HL-60 (cell line): ENCODE data around the gene TUBB2A.
"Not testable (repeated sequence)": the region's sequence is repeated elsewhere in the genome, so short reads cannot be mapped to it uniquely, and the experiment has no call there.

Source experiments
- DNase-seq, 2 experiments: peaks; one replicate each; pipeline ENCODE4 v3.0.0-alpha.2; 2010 to 2020; ENCODE audit warnings: low read depth in 1 of 2, low spot score in 1 of 2
- H3K27ac ChIP-seq: fragments of 250-450 bp; sonication (Bioruptor Pico); replicated peaks from 2 replicates; pipeline ENCODE4 v1.5.1; 2020; ENCODE audit warnings: mild to moderate bottlenecking, moderate library complexity
- H3K27me3 ChIP-seq: fragments of 250-450 bp; sonication (Bioruptor Pico); 2 replicates; pipeline ENCODE4 v1.5.1; 2021; ENCODE audit warnings: mild to moderate bottlenecking, moderate library complexity; ENCODE audit not compliant: insufficient read depth, poor library complexity, severe bottlenecking
- H3K4me3 ChIP-seq: replicated peaks from 2 replicates; pipeline ENCODE4 v1.5.1; 2011; ENCODE audit warnings: mild to moderate bottlenecking, control low read depth, low read length; ENCODE audit not compliant: insufficient read depth
- CTCF ChIP-seq: IDR thresholded peaks from one replicate; pipeline ENCODE4 v1.5.1; 2011; ENCODE audit warnings: low read length, control low read depth, inconsistent platforms; ENCODE audit not compliant: insufficient read depth
- GABPA ChIP-seq: IDR thresholded peaks from 2 replicates; pipeline ENCODE4 v1.6.1; 2012; ENCODE audit warnings: low read depth
- POLR2AphosphoS5 ChIP-seq: IDR thresholded peaks from 2 replicates; pipeline ENCODE4 v1.6.1; 2012; ENCODE audit warnings: low read depth
- REST ChIP-seq: IDR thresholded peaks from 2 replicates; pipeline ENCODE4 v1.6.1; 2012; ENCODE audit warnings: low read depth; ENCODE audit not compliant: insufficient replicate concordance
- SPI1 ChIP-seq: IDR thresholded peaks from 2 replicates; pipeline ENCODE4 v1.6.1; 2012; ENCODE audit warnings: low read depth, mild to moderate bottlenecking, borderline replicate concordance

The TUBB2A gene

GRCh38 chr6:3190056-3190455 lies 32.7 kb upstream of the TUBB2A start:
- Histone ChIP-seq H3K4me3 (no peak overlapping the region), H3K27ac (no peak overlapping the region), H3K27me3 (no peaks in the 10 kb centered on the region)
- TF ChIP-seq SPI1 (no peak), POLR2AphosphoS5 (no peak), REST (no peak), GABPA (no peak), CTCF (no peak)
- no peak for DNase-seq

DNA sequence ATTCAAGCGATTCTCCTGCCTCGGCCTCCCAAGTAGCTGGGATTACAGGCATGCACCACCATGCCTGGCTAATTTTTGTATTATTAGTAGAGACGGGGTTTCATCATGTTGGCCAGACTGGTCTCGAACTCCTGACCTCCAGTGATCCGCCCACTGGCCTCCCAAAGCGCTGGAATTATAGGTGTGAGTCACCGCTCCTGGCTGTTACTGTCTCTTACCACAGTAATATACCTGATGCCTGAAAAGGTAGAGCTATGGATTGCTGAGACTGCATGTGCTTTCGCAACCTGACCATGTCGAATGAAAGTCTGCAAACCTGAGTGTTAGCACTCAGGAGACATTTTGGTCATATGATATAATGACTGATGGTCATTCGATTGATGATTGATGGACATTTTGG lies 31.8 kb upstream of the TUBB2A start:
- H3K27ac ChIP-seq, H3K4me3 ChIP-seq, DNase-seq, H3K27me3 ChIP-seq: not testable (repeated sequence)

GRCh38 chr6:3188262-3188661 lies 30.9 kb upstream of the TUBB2A start:
- no peak overlapping the region for H3K4me3 ChIP-seq
- TF ChIP-seq POLR2AphosphoS5 (no peak), GABPA (no peak), SPI1 (no peak), REST (no peak), CTCF (no peak)
- H3K27ac ChIP-seq = no peak overlapping the region
- no peak for DNase-seq
- no peaks in the 10 kb centered on the region for H3K27me3 ChIP-seq

- TF ChIP-seq GABPA (no peak), CTCF (no peak), SPI1 (no peak), POLR2AphosphoS5 (no peak), REST (no peak)
- DNase-seq = no peak
- H3K27ac ChIP-seq = no peak overlapping the region
- H3K4me3 ChIP-seq = no peak overlapping the region
- no peaks in the 10 kb centered on the region for H3K27me3 ChIP-seq
These were observed 29.6 kb upstream of the TUBB2A start for GRCh38 chr6:3186974-3187382.
